DND-41 (cell line): Measurements from ENCODE around the gene FRS3.

Experiments
- CTCF ChIP-seq: IDR thresholded peaks from 2 replicates; pipeline ENCODE4 v1.5.1; 2012; ENCODE audit warnings: borderline replicate concordance, low read length, moderate library complexity, mild to moderate bottlenecking; ENCODE audit not compliant: poor library complexity, severe bottlenecking; ENCODE audit errors: extremely low read depth
- EZH2 ChIP-seq: IDR thresholded peaks from 3 replicates; pipeline ENCODE4 v1.6.1; 2012; ENCODE audit warnings: borderline replicate concordance, low read depth, mild to moderate bottlenecking, moderate library complexity, low read length, inconsistent platforms; ENCODE audit not compliant: severe bottlenecking

DNA sequence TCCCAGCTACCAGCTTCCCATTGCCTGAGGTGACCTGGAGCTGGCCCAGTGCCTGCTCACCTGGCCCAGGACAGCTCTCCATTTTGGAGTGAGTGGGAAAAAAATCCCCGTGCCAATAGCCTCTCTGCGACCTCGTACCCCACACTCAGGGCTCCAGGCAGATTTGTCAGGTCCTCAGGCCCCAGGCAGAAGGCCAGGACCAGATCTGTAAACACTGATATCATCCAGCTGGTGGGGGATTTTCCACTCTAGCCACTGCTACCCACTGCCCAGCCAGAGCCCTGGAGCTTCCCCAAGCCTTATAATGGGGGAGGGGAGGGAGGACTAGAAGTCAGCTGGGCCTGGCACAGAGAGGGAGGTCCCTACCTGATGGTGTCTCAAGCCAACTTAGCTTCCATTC, 31.2 kb downstream of the FRS3 start:
- TF ChIP-seq CTCF, result no peak
- no peak for TF ChIP-seq EZH2
